ENCODE measurements around the gene HOXA7. TPM values are rescaled to one million over a fixed set of nuclear protein-coding genes. Genes with fewer than 3 reads are reported as not detected.

Gene HOXA7
- total and polyA plus RNA-seq, 10 of the 15 experiments (the other 5 are each of a cell fraction or from before 2014, with no cell fraction given): not detected

DNA sequence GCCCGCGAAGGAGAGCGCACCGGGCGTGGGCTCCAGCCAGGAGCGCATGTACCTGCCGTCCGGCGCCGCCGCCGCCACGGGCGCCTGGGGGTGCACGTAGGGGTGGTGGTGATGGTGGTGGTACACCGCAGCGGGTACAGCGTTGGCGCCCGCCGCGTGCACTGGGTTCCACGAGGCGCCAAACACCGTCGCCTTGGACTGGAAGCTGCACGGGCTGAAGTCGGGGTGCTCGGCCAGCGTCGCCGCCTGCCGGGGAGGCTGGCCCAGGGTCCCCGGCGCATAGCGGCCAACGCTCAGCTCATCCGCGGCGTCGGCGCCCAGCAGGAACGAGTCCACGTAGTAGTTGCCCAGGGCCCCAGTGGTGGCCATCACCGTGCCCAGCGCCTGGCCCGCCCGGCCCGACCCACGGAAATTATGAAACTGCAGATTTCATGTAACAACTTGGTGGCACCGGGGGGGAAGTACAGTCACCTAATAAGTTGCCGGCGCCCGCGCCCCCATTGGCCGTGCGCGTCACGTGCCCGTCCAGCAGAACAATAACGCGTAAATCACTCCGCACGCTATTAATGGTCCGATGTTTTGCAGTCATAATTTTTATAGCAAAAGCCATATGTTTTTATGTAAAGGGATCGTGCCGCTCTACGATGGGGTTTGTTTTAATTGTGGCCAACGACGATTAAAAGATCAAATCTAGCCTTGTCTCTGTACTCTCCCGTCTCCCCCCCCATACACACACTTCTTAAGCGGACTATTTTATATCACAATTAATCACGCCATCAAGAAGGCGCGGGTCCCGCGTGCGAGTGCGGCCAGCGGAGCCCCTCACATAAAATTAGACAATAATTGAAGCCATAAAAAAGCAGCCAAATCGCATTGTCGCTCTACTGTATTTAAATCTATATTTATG is 8.9 kb upstream of the HOXA7 start, which contains the start of gene HOXA9:
HOXA9 (minus strand) TSS at position 449 of the 907 bp plus-strand sequence; CDS start at position 369, 80 bp downstream.
- ChIA-PET RAD21 (ENCODE audit: unreplicated experiment) (no interaction called here), SMC1A (ENCODE audit: uncharacterized antibody, unreplicated experiment) (no interaction called here), POLR2A (no interaction called here), CTCF (interaction anchor here (1.0 kb wide), 1 partner anchor 16 kb away, joined by 4 read pairs; no protein-coding TSS in a partner anchor)
- H3K4me2 ChIP-seq (ENCODE audit: control insufficient read depth, insufficient read depth): no peak within 1 kb of the TSS
- in situ Hi-C loops (cut with MboI): loop anchor here (25.0 kb wide), 1 partner anchor 1078 kb away; no protein-coding TSS in a partner anchor
- H3K27ac ChIP-seq (ENCODE audit: control insufficient read depth, insufficient read depth): no peak within 1 kb of the TSS
- no peak for TF ChIP-seq ASH2L (IDR thresholded peaks at IDR 0.05; ENCODE audit: borderline replicate concordance, low read depth)
- TF ChIP-seq POLR2A (IDR thresholded peaks at IDR 0.05; ENCODE audit: low read depth, low read length): no peak
- no peak for TF ChIP-seq EZH2 (IDR thresholded peaks at IDR 0.05; ENCODE audit: borderline replicate concordance, control insufficient read depth, low read depth, low read length)
- TF ChIP-seq TCF12 (IDR thresholded peaks at IDR 0.05; ENCODE audit: low read depth, low read length): no peak
- TF ChIP-seq BHLHE40 (IDR thresholded peaks at IDR 0.05; ENCODE audit: borderline replicate concordance in 1 of 2, low read depth in 2 of 2, low read length in 1 of 2): no peak
- no peak for TF ChIP-seq RCOR1 (conservative IDR thresholded peaks at IDR 0.05; ENCODE audit: low read depth, low read length)
- peak; percentile 10 for TF ChIP-seq SUZ12 (IDR thresholded peaks at IDR 0.05; ENCODE audit: unreplicated experiment)
- TF ChIP-seq KLF5 (IDR thresholded peaks at IDR 0.05; ENCODE audit: partially characterized antibody): no peak
- TF ChIP-seq, protein P1, sequence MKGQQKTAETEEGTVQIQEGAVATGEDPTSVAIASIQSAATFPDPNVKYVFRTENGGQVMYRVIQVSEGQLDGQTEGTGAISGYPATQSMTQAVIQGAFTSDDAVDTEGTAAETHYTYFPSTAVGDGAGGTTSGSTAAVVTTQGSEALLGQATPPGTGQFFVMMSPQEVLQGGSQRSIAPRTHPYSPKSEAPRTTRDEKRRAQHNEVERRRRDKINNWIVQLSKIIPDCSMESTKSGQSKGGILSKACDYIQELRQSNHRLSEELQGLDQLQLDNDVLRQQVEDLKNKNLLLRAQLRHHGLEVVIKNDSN (IDR thresholded peaks at IDR 0.05; ENCODE audit: borderline replicate concordance, extremely low read length, insufficient read depth, low read depth, low read length): peak; percentile 10
- TF ChIP-seq SP1 (IDR thresholded peaks at IDR 0.05; ENCODE audit: low read depth, low read length): no peak
- no peaks in the 10 kb centered on the region for H4K20me1 ChIP-seq (ENCODE audit: control insufficient read depth, insufficient read depth)
- FAIRE-seq (no peak), DNase-seq (ENCODE audit: low read depth, low spot score) (no peak), ATAC-seq (no peak)
- BruUV-seq (replicated peaks): no TSS peak
- no peaks in the 10 kb centered on the region for H3K4me1 ChIP-seq (ENCODE audit: control insufficient read depth, insufficient read depth, low read length)
- H3K9ac ChIP-seq (ENCODE audit: control insufficient read depth, insufficient read depth, low read length): no peak within 1 kb of the TSS
- H2AFZ ChIP-seq (ENCODE audit: control insufficient read depth, low read depth, low read length): no peak within 1 kb of the TSS
- no peaks in the 10 kb centered on the region; a peak in 1 of 4 replicates for H3K36me3 ChIP-seq (ENCODE audit: control insufficient read depth in 2 of 2, insufficient read depth in 2 of 2, low read length in 1 of 2)
- no peak within 1 kb of the TSS for H3K4me3 ChIP-seq
- intact Hi-C loops (cut with micrococcal nuclease; ENCODE audit: unreplicated experiment): no loop called here
- 50% methylated on average over 79 of the region's 82 CpGs for WGBS (ENCODE audit: insufficient coverage, insufficient replicate concordance, low lambda C conversion rate, missing lambda C conversion rate)
- peaks cover 2% of the 10 kb centered on the region; the same call in 1 of the 3 replicates for H3K9me3 ChIP-seq (replicated peaks; ENCODE audit: control insufficient read depth, insufficient read depth, low read length)
- H3K27me3 ChIP-seq (replicated peaks in 1 of 2; ENCODE audit: control insufficient read depth in 2 of 2, insufficient read depth in 2 of 2, low read length in 1 of 2): peaks cover 19 to 39% of the 10 kb centered on the region in 2 experiments
- H3K79me2 ChIP-seq (ENCODE audit: control insufficient read depth, insufficient read depth, low read length): no peaks in the 10 kb centered on the region
